ENCODE measurements around the gene APC.

DNA sequence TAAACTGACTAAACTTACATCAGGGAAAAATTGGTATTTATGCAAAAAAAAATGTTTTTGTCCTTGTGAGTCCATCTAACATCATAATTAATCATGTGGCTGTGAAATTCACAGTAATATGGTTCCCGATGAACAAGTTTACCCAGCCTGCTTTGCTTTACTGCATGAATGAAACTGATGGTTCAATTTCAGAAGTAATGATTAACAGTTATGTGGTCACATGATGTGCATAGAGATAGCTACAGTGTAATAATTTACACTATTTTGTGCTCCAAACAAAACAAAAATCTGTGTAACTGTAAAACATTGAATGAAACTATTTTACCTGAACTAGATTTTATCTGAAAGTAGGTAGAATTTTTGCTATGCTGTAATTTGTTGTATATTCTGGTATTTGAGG, 106.8 kb downstream of the APC start:
- TF ChIP-seq RAD21 (IDR thresholded peaks at IDR 0.05 in 1 of 2, conservative IDR thresholded peaks at IDR 0.05 in 1 of 2; ENCODE audit: low read depth in 2 of 2, low read length in 2 of 2) (no peak), POLR2A (IDR thresholded peaks at IDR 0.05; ENCODE audit: control extremely low read depth in 1 of 2, low read depth in 2 of 2, low read length in 2 of 2) (no peak), USF2 (IDR thresholded peaks at IDR 0.05; ENCODE audit: low read length) (no peak), YY1 (IDR thresholded peaks at IDR 0.05; ENCODE audit: low read depth, low read length) (no peak), CEBPB (IDR thresholded peaks at IDR 0.05; ENCODE audit: low read depth, low read length) (no peak), MAFK (IDR thresholded peaks at IDR 0.05; ENCODE audit: low read depth, low read length) (no peak), EP300 (IDR thresholded peaks at IDR 0.05; ENCODE audit: borderline replicate concordance in 1 of 2, low read depth in 2 of 2, low read length in 2 of 2) (no peak)
- TF ChIP-seq, protein P1, sequence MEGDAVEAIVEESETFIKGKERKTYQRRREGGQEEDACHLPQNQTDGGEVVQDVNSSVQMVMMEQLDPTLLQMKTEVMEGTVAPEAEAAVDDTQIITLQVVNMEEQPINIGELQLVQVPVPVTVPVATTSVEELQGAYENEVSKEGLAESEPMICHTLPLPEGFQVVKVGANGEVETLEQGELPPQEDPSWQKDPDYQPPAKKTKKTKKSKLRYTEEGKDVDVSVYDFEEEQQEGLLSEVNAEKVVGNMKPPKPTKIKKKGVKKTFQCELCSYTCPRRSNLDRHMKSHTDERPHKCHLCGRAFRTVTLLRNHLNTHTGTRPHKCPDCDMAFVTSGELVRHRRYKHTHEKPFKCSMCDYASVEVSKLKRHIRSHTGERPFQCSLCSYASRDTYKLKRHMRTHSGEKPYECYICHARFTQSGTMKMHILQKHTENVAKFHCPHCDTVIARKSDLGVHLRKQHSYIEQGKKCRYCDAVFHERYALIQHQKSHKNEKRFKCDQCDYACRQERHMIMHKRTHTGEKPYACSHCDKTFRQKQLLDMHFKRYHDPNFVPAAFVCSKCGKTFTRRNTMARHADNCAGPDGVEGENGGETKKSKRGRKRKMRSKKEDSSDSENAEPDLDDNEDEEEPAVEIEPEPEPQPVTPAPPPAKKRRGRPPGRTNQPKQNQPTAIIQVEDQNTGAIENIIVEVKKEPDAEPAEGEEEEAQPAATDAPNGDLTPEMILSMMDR (IDR thresholded peaks at IDR 0.05; ENCODE audit: control extremely low read depth in 1 of 3, insufficient read depth in 1 of 3, low read depth in 1 of 3, low read length in 3 of 3), result no peak
